HG03565 (cell line): ENCODE data around the gene SIKE1.
A peak's percentile ranks its signal among the peaks of the same experiment; 100 is the strongest.
"Not testable (repeated sequence)": the region's sequence is repeated elsewhere in the genome, so short reads cannot be mapped to it uniquely, and the experiment has no call there.

Source experiments
- ATAC-seq: cut with Tn5 transposase; IDR thresholded peaks from one replicate; pipeline ENCODE4 v1.9.1; 2021; ENCODE audit warnings: mild to moderate bottlenecking, moderate library complexity; ENCODE audit not compliant: unreplicated experiment

Gene SIKE1

DNA sequence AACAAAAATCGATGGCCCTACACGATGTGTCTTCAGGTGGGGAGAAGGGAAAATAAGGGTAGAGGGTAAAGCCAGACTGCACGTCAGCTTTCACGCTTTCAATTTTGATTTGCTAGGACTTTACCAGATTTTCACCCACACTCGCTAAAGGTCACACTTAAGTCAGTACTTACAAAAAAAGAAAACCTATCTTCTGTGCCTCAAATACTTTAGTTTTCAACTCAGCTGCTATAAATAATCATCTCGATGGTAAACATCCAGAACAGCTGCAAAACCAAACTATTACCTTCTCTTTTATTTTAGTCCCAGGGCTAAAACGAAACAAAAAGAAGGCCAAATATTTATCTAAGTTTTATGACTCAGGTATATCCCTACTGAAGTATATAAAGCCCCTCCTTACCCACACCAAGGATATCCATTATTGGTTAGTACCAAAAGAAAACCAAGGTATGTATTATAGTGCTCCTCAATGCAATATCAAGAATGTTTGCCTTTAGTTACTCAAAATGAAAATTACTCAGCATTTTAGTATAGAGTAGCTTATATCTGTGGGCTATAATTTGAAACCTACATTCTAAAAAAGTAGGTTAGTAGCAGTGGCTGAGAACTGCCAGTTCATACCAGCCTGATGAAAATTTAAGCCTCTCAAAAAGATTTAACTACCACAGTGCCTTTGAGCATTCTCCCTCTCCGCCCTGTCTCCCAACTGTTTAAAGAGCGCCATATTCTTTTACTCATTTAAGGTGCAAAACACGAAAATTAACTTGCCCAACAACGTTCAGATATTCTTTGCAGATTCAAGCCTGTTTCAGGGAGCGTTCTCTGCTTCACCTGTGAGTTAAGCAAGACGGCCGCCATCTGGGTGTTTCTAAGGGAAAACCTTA lies 24.2 kb downstream of the SIKE1 start:
- peak; percentile 36 for ATAC-seq

GRCh38 chr1:114755006-114755931 lies 25.2 kb downstream of the SIKE1 start:
- ATAC-seq: no peak

- not testable (repeated sequence) for ATAC-seq
Observed at GRCh38 chr1:114753702-114754101, 26.8 kb downstream of the SIKE1 start.

DNA sequence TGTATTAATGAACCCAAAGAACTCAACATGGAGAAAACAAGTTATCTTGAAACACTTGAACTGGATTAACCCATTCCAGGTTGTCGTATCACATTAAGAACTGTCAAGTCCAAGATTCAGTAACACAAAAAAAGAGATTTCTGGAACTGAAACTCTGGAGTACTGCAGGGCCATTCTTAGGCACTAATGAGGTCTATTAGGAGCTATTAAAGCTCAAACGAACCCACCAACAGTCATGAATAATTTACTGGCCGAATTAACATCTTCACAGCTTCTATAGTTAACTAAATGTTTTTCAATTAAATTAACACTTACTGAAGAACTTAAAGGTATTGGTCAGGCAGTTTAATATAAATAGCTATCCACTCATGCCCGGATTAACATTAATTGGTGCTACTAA lies 27.3 kb downstream of the SIKE1 start:
- no peak for ATAC-seq

GRCh38 chr1:114750780-114751179 lies 29.7 kb downstream of the SIKE1 start:
- no peak for ATAC-seq

DNA sequence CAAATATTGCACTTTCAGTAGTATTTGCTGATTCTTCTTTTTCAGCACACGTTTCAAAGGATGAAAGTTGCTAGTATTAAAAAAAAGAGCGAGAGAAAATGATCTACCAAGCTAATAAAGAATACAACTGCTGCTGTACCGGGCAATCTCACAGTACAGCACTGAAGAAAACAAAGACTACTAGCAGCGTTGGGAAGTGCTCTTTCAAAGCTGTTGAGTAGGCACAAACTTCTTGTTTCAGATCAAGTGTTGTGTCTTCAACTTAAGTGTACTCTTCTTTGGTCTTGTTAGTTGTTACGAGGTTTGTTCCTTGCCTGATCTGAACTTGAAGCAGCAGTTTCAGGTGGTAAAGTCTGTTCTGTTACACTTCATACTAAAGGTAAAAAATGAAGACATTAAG lies 30.6 kb downstream of the SIKE1 start:
- ATAC-seq: no peak

DNA sequence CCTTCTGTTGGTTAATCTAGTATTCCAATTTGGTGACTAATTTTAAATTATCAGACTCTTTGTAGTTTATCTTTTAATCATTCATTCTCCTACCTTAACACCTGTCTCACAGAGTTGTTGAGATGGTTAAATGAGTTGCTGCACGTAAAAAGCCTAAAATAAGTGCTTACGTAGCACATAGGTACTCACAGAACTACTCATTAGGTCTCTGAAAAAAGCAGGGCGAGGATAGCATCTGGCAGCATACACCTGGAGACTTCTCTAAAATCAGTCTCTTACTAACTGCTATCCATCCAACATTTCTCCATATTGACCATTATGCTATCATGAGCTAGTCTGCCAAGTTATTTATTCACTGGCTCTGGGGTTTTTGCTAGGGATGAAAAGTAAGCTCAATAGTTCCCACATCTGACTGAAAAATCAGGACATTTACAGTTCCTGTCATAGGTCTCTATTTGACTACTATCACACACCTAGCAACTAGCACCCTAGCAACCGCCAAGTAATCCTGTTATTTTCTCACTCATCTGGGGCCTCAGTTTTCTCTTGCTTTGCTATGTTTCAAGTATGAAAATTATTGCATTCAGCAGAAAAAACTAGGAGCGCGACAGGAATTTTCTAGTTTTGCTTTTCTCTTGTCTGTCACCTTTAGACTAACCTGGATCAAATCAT lies 33.9 kb downstream of the SIKE1 start:
- no peak for ATAC-seq

DNA sequence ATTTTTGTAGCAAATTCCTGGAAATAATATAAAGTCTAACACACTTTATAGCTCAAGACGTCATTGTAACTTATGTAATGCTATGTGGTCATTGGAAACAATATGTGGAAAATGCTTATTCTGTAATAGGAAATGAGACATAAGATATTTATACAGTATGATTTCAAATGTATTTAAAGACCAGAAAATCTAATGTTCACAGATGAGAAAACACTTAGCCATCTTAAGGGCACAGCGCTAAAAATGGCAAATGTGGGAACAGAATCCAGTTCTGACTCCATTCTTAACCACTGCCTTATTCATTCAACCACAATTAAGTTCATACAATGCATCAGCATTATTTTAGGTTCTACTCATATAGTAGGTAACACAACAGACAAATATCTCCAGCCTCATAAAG lies 35.2 kb downstream of the SIKE1 start:
- no peak for ATAC-seq

DNA sequence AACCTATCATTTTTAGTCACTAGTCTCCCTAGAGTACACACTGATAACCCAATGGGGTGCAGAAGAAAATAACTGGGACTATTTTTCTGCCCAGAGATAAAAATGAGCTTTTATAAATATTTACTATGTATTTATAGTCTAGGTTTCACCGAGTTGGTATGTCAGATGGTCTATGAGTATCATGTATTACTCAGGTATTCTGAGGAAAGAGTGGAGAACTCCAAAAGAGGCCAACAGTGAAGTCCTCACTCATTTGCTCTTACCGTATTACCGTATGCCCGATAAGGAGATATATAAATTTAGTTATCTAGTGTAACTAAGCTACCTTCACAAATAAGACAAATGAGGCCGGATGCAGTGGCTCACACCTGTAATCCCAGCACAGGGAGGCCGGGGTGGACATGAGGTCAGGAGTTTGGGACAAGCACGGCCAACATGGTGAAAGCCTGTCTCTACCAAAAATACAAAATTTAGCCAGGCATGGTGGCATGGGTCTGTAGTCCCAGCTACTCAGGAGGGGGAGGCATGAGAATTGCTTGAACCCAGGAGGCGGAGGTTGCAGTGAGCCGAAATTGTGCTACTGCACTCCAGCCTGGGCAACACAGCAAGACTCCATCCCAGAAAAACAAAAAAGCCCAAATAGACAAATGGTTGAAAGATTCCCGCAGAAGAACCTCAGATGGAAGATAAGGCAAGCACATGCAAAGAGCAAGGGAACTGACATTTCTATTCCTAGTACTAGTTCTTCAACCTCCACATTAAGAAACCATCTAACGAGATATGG lies 38.3 kb downstream of the SIKE1 start:
- no peak for ATAC-seq

GRCh38 chr1:114740331-114740730 lies 40.2 kb downstream of the SIKE1 start:
- ATAC-seq: no peak

DNA sequence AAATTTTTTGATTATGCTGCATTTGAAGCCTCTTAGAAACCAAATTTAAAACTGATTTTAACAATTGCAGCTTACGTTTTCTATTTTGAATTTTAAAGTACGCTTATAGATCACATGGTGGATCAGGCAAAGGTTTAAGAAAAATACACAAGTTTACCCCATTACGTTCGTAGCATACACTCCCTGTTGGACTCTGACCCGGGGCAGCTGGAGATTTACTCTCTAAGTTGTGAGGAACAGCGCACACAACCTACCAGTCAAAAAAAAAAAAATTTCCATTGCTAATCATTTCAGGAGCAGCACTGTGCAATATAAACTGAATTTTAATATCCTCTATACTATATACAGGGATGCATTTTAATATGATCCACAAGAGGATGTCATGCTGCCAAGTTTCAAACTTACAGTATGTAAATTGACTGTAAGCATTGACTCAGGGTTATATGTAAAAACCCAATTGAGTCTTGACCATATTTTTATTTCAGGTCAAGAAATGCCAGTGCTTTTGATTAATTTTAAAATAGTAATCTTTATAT lies 43.1 kb downstream of the SIKE1 start:
- no peak for ATAC-seq

DNA sequence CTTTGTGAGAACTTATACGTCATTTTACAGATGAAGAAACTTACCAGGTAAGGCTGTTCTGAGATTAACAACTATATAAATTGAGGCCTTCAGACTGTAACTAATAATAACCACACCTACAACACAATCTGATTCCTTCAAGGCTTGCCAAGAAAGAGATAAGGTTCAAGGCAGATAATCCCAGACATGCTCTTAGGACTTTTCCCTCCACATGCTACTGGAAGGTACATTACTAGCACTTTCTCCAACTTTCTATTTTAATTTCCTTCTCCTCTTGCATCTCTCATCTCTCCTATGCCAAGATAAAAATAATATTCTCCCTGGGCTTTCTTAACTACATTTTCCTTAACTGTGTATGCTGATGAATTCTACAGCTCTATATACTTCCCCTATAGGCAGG lies 45.0 kb downstream of the SIKE1 start:
- no peak for ATAC-seq

DNA sequence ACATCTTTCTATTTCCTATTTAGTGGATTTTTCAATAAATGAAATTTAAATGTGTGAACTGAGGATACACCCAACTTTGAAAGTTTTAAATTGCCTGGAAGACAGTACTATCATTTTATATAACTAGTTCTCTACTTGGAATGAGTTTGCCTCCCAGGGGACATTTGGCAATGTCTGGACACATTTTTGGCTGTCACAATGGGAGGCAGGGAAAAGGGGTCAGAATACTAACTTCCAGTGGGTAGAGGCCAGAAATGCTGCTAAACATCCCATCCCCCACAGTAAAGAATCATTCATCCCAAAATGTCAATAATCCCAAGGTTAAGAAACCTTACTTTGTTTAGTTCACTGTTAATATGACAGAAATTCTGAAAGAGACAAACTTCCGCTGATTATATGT lies 50.7 kb downstream of the SIKE1 start:
- ATAC-seq: no peak

GRCh38 chr1:114728553-114728952 lies 51.9 kb downstream of the SIKE1 start:
- ATAC-seq: no peak

- ATAC-seq: no peak
Observed at GRCh38 chr1:114725230-114725629, 55.3 kb downstream of the SIKE1 start.

DNA sequence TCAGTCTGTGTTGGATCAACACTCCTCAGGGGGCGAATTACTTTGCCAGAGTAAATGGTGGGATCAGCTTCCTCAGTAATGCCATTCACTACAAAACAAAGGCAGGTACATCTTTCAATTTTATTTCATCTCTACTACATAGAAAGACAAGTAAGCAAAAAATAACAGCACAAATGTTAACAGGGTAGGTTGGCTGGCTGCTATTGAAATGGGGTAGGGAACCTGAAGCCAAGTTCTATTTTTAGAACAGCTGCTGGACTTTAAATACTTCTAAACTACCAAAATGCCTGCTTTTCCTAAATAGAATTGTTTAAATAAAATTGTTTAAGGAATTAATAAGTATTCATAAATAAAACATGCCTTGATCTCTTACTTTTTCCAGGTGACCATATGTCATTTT lies 56.6 kb downstream of the SIKE1 start:
- ATAC-seq: no peak

DNA sequence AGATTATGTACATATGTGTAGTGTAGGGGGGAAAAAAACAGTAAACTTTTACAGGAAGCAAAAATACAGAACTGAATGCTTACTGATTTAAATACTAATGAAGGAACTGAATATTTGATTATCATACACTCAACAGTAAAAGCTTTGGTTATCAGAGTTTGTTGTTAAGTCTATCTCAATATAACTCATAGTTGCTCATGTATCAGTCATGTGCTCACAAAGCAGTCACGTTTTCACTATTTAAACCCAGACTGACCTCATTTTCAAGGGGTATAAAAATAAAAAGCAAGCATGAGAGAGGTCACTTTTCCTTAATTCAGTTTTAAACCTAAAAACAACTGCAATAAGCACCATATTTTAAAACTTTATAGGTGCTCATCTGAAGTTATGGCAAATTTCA lies 57.0 kb downstream of the SIKE1 start:
- ATAC-seq: no peak

GRCh38 chr1:114720492-114720891 lies 60.0 kb downstream of the SIKE1 start:
- no peak for ATAC-seq
